Effector memory CD4-positive, alpha-beta T cell (primary cell): ENCODE results near the gene ALS2CL.
"Not testable (repeated sequence)": the region's sequence is repeated elsewhere in the genome, so short reads cannot be mapped to it uniquely, and the experiment has no call there.

ENCODE experiments used
- DNase-seq, 3 donors: peaks; one replicate each; pipeline ENCODE4 v3.0.0-alpha.2; 2020
- H3K27ac ChIP-seq: 2 replicates; pipeline ENCODE4 v1.7.0; 2013; ENCODE audit warnings: mild to moderate bottlenecking, low read length, moderate library complexity; ENCODE audit not compliant: insufficient read depth, poor library complexity, severe bottlenecking
- H3K27me3 ChIP-seq: replicated peaks from 2 replicates; pipeline ENCODE4 v1.7.0; 2013; ENCODE audit warnings: mild to moderate bottlenecking, low read length; ENCODE audit not compliant: insufficient read depth, control insufficient read depth, poor library complexity, severe bottlenecking
- H3K36me3 ChIP-seq: 2 replicates; pipeline ENCODE4 v1.7.0; 2013; ENCODE audit warnings: mild to moderate bottlenecking, low read length, moderate library complexity; ENCODE audit not compliant: control insufficient read depth, insufficient read depth
- H3K4me1 ChIP-seq: 2 replicates; pipeline ENCODE4 v1.7.0; 2013; ENCODE audit warnings: low read length, mild to moderate bottlenecking; ENCODE audit not compliant: control insufficient read depth, insufficient read depth, poor library complexity, severe bottlenecking
- H3K4me3 ChIP-seq: 2 replicates; pipeline ENCODE4 v1.7.0; 2013; ENCODE audit warnings: low read length, low read depth, mild to moderate bottlenecking; ENCODE audit not compliant: insufficient read depth, poor library complexity, severe bottlenecking
- H3K9me3 ChIP-seq: 2 replicates; pipeline ENCODE4 v1.7.0; 2013; ENCODE audit warnings: mild to moderate bottlenecking, low read length, moderate library complexity; ENCODE audit not compliant: control insufficient read depth

ALS2CL gene

GRCh38 chr3:46704346-46704745 lies 10.9 kb upstream of the ALS2CL start:
- H3K27ac ChIP-seq, H3K4me1 ChIP-seq, H3K4me3 ChIP-seq, H3K27me3 ChIP-seq, H3K9me3 ChIP-seq, H3K36me3 ChIP-seq, DNase-seq: not testable (repeated sequence)

GRCh38 chr3:46703013-46703520 lies 9.6 kb upstream of the ALS2CL start:
- Histone ChIP-seq H3K4me1 (peaks cover 6% of the 10 kb centered on the region), H3K4me3 (no peak overlapping the region), H3K36me3 (no peaks in the 10 kb centered on the region), H3K9me3 (no peaks in the 10 kb centered on the region), H3K27ac (no peak overlapping the region), H3K27me3 (peaks cover 5% of the 10 kb centered on the region)
- no peak for DNase-seq

GRCh38 chr3:46702246-46703012 lies 8.9 kb upstream of the ALS2CL start:
- no peaks in the 10 kb centered on the region for H3K36me3 ChIP-seq
- H3K9me3 ChIP-seq = no peaks in the 10 kb centered on the region
- no peak for DNase-seq
- H3K4me1 ChIP-seq = peaks cover 6% of the 10 kb centered on the region
- H3K4me3 ChIP-seq = no peak overlapping the region
- H3K27ac ChIP-seq = no peak overlapping the region
- peaks cover 5% of the 10 kb centered on the region for H3K27me3 ChIP-seq

GRCh38 chr3:46701181-46701939 lies 7.9 kb upstream of the ALS2CL start, which contains the start of gene TMIE:
Gene TMIE, plus strand, starts transcription at chr3:46701392. Its CDS starts 96 bp downstream, at chr3:46701488.
- DNase-seq = no peak
- Histone ChIP-seq H3K4me3 (peak within 1 kb of the TSS; percentile 48), H3K4me1 (peaks cover 6% of the 10 kb centered on the region), H3K27me3 (peaks cover 5% of the 10 kb centered on the region), H3K9me3 (no peaks in the 10 kb centered on the region), H3K27ac (no peak within 1 kb of the TSS), H3K36me3 (no peaks in the 10 kb centered on the region)

GRCh38 chr3:46700772-46701171 lies 7.3 kb upstream of the ALS2CL start:
- H3K27ac ChIP-seq = no peak overlapping the region
- H3K36me3 ChIP-seq = no peaks in the 10 kb centered on the region
- peaks cover 12% of the 10 kb centered on the region for H3K4me1 ChIP-seq
- peak overlapping the region; percentile 48 for H3K4me3 ChIP-seq
- no peak for DNase-seq
- no peaks in the 10 kb centered on the region for H3K9me3 ChIP-seq
- H3K27me3 ChIP-seq = peaks cover 5% of the 10 kb centered on the region

GRCh38 chr3:46699676-46700523 lies 6.4 kb upstream of the ALS2CL start:
- Histone ChIP-seq H3K36me3 (no peaks in the 10 kb centered on the region), H3K4me3 (no peak overlapping the region), H3K4me1 (peaks cover 20% of the 10 kb centered on the region), H3K27ac (no peak overlapping the region), H3K9me3 (no peaks in the 10 kb centered on the region), H3K27me3 (peaks cover 5% of the 10 kb centered on the region)
- DNase-seq = no peak

GRCh38 chr3:46695962-46696894 lies 2.7 kb upstream of the ALS2CL start:
- H3K4me3 ChIP-seq = no peak overlapping the region
- no peaks in the 10 kb centered on the region for H3K9me3 ChIP-seq
- no peak for DNase-seq
- H3K36me3 ChIP-seq = no peaks in the 10 kb centered on the region
- no peaks in the 10 kb centered on the region for H3K27me3 ChIP-seq
- peak overlapping the region; percentile 54 for H3K27ac ChIP-seq
- H3K4me1 ChIP-seq = peaks cover 48% of the 10 kb centered on the region

- Histone ChIP-seq H3K9me3 (no peaks in the 10 kb centered on the region), H3K4me3 (no peak overlapping the region), H3K4me1 (peaks cover 56% of the 10 kb centered on the region), H3K36me3 (no peaks in the 10 kb centered on the region), H3K27me3 (no peaks in the 10 kb centered on the region), H3K27ac (peak overlapping the region; percentile 54)
- DNase-seq = peak in 2 of 3 donors; percentile 10 to 14
Measured at GRCh38 chr3:46695177-46695961, 1.9 kb upstream of the ALS2CL start.
